ENCODE measurements around the gene IMP4. TPM values are rescaled to one million over a fixed set of nuclear protein-coding genes. Genes with fewer than 3 reads are reported as not detected.

IMP4 gene
- total and polyA plus RNA-seq, 2 of the 4 experiments (the other 2 are of a cell fraction): 154 to 169 TPM

DNA sequence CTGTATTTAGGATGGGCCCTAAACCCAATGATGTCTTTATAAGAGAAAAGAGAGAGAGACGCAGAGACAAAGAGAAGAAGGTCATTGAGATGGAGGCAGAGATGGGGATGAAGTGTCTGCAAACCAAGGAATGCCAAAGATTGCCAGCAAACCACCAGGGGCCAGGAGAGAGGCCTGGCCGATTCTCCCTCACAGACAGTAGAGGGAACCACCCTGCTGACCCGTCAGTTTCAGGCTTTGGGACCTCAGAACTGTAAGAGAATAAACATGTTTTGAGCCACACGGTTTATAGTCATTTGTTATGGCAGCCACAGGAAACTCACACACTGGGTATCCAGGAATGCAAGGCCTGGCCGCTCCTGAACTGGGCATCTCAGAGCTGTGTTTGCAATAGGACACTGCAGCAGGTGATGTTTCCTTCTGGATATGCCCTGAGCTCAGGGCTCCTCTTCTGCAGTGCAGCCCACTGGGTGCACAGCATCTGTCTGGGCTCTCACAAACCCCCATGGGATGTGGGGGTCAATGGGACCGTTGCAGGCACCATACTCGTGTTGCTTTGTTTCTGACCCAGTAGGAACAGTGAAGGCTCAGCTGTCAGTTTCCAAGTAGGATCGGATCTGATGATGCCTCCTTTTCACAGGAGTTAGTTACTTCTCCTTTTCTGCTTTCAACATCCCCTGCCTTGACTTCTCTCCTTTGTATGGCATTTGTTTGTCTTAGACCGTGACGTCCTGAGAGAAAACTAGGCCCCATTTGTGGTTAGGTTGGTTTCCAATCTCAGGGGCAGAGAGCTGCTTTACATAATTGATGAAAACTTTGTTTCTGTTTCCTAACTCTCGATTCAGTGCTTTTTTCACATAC, 34.0 kb downstream of the IMP4 start:
- dilution Hi-C loops (cut with HindIII; ENCODE audit: low sequenced_read_pairs, unreplicated experiment): no loop called here

More for the DNA sequence above, 34.0 kb downstream of the IMP4 start:
- BruUV-seq (replicated peaks): no TSS peak
- Histone ChIP-seq H2AFZ (replicated peaks; ENCODE audit: low read length, poor library complexity) (no peak overlapping the region), H3K9me3 (ENCODE audit: control insufficient read depth, insufficient read depth, low read length) (no peaks in the 10 kb centered on the region), H4K5ac (ENCODE audit: low read depth, low read length) (no peak overlapping the region), H3K27me3 (ENCODE audit: control insufficient read depth, insufficient read depth, low read length) (no peaks in the 10 kb centered on the region), H2BK15ac (ENCODE audit: low read depth, low read length) (no peak overlapping the region), H3K4me1 (ENCODE audit: control insufficient read depth, insufficient read depth, low read length) (peaks cover 12% of the 10 kb centered on the region; the same call in 1 of the 2 replicates), H3K27ac (ENCODE audit: insufficient read depth, low read length) (no peak overlapping the region), H3K79me1 (ENCODE audit: low read depth in 1 of 2, low read length in 2 of 2) (peaks cover 40 to 91% of the 10 kb centered on the region in 2 experiments), H3K36me3 (ENCODE audit: control insufficient read depth, insufficient read depth, low read length) (peaks cover 11% of the 10 kb centered on the region), H3K4me2 (ENCODE audit: low read depth, low read length) (no peak overlapping the region), H4K8ac (ENCODE audit: low read depth in 2 of 2, low read length in 2 of 2) (no peak overlapping the region), H3K18ac (ENCODE audit: low read depth, low read length) (no peak overlapping the region), H4K91ac (ENCODE audit: insufficient read depth, low read depth, low read length) (no peak overlapping the region), H3K9ac (ENCODE audit: low read depth, low read length) (no peak overlapping the region), H3K23ac (ENCODE audit: low read depth, low read length) (no peak overlapping the region), H3K9me1 (ENCODE audit: insufficient read depth, low read length) (peaks cover 26% of the 10 kb centered on the region), H2BK20ac (ENCODE audit: low read depth, low read length) (no peak overlapping the region), H3K4ac (ENCODE audit: low read depth, low read length) (no peak overlapping the region), H3K56ac (ENCODE audit: extremely low read depth, insufficient read depth, low read length) (no peak overlapping the region), H2BK5ac (ENCODE audit: low read depth, low read length, poor library complexity, severe bottlenecking) (no peak overlapping the region), H2BK120ac (ENCODE audit: low read depth, low read length) (no peak overlapping the region), H2AK5ac (ENCODE audit: low read depth, low read length) (no peak overlapping the region), H2AK9ac (replicated peaks; ENCODE audit: low read depth, low read length, poor library complexity) (no peak overlapping the region), H3K4me3 (ENCODE audit: insufficient read depth, low read depth, low read length) (no peak overlapping the region), H3K14ac (replicated peaks; ENCODE audit: low read depth, low read length) (no peak overlapping the region), H4K20me1 (ENCODE audit: insufficient read depth, low read length) (peaks cover 3% of the 10 kb centered on the region)
- in situ Hi-C loops (cut with MboI; ENCODE audit: low sequenced_read_pairs) (no loop called here), intact Hi-C loops (cut with micrococcal nuclease) (no loop called here)
- ATAC-seq (ENCODE audit: low read depth) (no peak), DNase-seq (no peak)
- POLR2A ChIA-PET (ENCODE audit: unreplicated experiment): interaction anchor here (1.2 kb wide), 1 partner anchor 35 kb away, joined by 4 read pairs; a partner anchor contains a TSS
- TF ChIP-seq BHLHE40 (IDR thresholded peaks at IDR 0.05; ENCODE audit: low read depth, low read length): no peak
- TF ChIP-seq MAZ (IDR thresholded peaks at IDR 0.05; ENCODE audit: borderline replicate concordance, low read depth, low read length): no peak
- TF ChIP-seq NFE2L2 (IDR thresholded peaks at IDR 0.05; ENCODE audit: low read depth, low read length): no peak
- TF ChIP-seq CTCF (conservative IDR thresholded peaks at IDR 0.05; ENCODE audit: low read depth, low read length): no peak
- no peak for TF ChIP-seq MAFK (IDR thresholded peaks at IDR 0.05; ENCODE audit: low read depth, low read length)
- no peak for TF ChIP-seq CHD1 (IDR thresholded peaks at IDR 0.05; ENCODE audit: low read depth, low read length)
- TF ChIP-seq SMC3 (IDR thresholded peaks at IDR 0.05; ENCODE audit: low read depth, low read length): no peak
- no peak for TF ChIP-seq RAD21 (IDR thresholded peaks at IDR 0.05; ENCODE audit: low read length)
- TF ChIP-seq FOS (IDR thresholded peaks at IDR 0.05; ENCODE audit: low read depth, low read length): no peak
- TF ChIP-seq, protein P1, sequence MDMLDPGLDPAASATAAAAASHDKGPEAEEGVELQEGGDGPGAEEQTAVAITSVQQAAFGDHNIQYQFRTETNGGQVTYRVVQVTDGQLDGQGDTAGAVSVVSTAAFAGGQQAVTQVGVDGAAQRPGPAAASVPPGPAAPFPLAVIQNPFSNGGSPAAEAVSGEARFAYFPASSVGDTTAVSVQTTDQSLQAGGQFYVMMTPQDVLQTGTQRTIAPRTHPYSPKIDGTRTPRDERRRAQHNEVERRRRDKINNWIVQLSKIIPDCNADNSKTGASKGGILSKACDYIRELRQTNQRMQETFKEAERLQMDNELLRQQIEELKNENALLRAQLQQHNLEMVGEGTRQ (IDR thresholded peaks at IDR 0.05; ENCODE audit: low read depth, low read length): no peak
- CTCF ChIA-PET: no interaction called here
- 60% methylated on average over 2 of the region's 11 CpGs; no CpG with 5 or more reads in 1 of the 2 experiments for WGBS, 2 experiments (ENCODE audit: extremely low coverage in 2 of 2, insufficient read length in 1 of 2)
